HepG2 (cell line): Measurements from ENCODE around the gene SKIDA1.

Experiments used
- CAMTA2 ChIP-seq: sonication (generic); formaldehyde crosslinking; IDR thresholded peaks from 2 replicates; pipeline ENCODE4 v1.4.0; 2020; ENCODE audit warnings: mild to moderate bottlenecking, missing genetic modification reagents, borderline replicate concordance
- EP300 ChIP-seq, 3 experiments: sonication (generic) in 1 of 3; formaldehyde crosslinking in 1 of 3; IDR thresholded peaks; 2 replicates each; pipeline versions ENCODE4 v1.5.1 to v1.6.1; 2011 to 2020; ENCODE audit warnings: low read depth in 2 of 3, low read length in 2 of 3, borderline replicate concordance in 1 of 3, improper control_type of control experiment in 1 of 3, mild to moderate bottlenecking in 1 of 3, missing genetic modification reagents in 1 of 3, moderate library complexity in 1 of 3
- KLF13 ChIP-seq: sonication (generic); formaldehyde crosslinking; IDR thresholded peaks from 2 replicates; pipeline ENCODE4 v1.4.0; 2020; ENCODE audit warnings: mild to moderate bottlenecking, missing genetic modification reagents
- NR1H2 ChIP-seq: sonication (generic); formaldehyde crosslinking; IDR thresholded peaks from 2 replicates; pipeline ENCODE4 v1.8.1; 2022; ENCODE audit warnings: low read depth, missing genetic modification reagents, borderline replicate concordance
- TAF1 ChIP-seq: sonication (generic); formaldehyde crosslinking; IDR thresholded peaks from 2 replicates; pipeline ENCODE4 v1.4.0; 2020; ENCODE audit warnings: missing genetic modification reagents
- YY1 ChIP-seq: IDR thresholded peaks from 2 replicates; pipeline ENCODE4 v1.6.1; 2011; ENCODE audit warnings: low read length, low read depth, moderate library complexity, mild to moderate bottlenecking; ENCODE audit not compliant: insufficient read depth, insufficient replicate concordance
- ZFX ChIP-seq: sonication (generic); formaldehyde crosslinking; IDR thresholded peaks from 2 replicates; pipeline ENCODE4 v1.4.0; 2020; ENCODE audit warnings: mild to moderate bottlenecking, low read depth, missing genetic modification reagents, moderate library complexity
- TF ChIP-seq, protein P1 (sequence below): sonication (generic); formaldehyde crosslinking; IDR thresholded peaks from 2 replicates; pipeline ENCODE4 v1.4.0; 2020; ENCODE audit warnings: missing genetic modification reagents
- TF ChIP-seq, protein P2 (sequence below): sonication (generic); formaldehyde crosslinking; IDR thresholded peaks from 2 replicates; pipeline ENCODE4 v1.5.0; 2020; ENCODE audit warnings: mild to moderate bottlenecking, missing genetic modification reagents, moderate library complexity
- TF ChIP-seq, protein P3 (sequence below): IDR thresholded peaks from 2 replicates; pipeline ENCODE4 v1.6.1; 2012; ENCODE audit warnings: inconsistent platforms

DNA sequence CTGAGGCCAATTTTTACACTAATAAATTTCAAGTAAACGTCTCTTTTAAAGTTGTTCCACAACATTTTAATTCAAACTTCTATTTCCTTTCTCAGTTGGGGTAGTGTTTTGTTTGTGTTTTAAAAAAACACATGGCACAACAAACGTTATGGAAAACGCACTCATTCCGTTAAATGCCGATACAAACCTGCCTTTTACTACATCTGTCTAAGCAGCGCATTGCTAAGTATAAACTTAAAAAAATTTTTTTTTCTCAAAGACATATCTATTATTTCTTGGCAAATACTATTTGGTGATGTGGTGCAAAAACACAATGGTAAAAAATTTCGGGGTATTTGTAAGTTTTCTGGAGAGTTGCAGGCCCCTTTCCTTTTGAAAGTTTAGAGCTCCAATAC is 1.4 kb downstream of the SKIDA1 start:
- TF ChIP-seq ZFX: no peak
- no peak for TF ChIP-seq TAF1 (CRISPR knock-in tag)
- no peak for TF ChIP-seq YY1
- TF ChIP-seq, protein P1, sequence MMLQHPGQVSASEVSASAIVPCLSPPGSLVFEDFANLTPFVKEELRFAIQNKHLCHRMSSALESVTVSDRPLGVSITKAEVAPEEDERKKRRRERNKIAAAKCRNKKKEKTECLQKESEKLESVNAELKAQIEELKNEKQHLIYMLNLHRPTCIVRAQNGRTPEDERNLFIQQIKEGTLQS: no peak
- TF ChIP-seq, protein P2, sequence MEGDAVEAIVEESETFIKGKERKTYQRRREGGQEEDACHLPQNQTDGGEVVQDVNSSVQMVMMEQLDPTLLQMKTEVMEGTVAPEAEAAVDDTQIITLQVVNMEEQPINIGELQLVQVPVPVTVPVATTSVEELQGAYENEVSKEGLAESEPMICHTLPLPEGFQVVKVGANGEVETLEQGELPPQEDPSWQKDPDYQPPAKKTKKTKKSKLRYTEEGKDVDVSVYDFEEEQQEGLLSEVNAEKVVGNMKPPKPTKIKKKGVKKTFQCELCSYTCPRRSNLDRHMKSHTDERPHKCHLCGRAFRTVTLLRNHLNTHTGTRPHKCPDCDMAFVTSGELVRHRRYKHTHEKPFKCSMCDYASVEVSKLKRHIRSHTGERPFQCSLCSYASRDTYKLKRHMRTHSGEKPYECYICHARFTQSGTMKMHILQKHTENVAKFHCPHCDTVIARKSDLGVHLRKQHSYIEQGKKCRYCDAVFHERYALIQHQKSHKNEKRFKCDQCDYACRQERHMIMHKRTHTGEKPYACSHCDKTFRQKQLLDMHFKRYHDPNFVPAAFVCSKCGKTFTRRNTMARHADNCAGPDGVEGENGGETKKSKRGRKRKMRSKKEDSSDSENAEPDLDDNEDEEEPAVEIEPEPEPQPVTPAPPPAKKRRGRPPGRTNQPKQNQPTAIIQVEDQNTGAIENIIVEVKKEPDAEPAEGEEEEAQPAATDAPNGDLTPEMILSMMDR: no peak
- TF ChIP-seq NR1H2 (CRISPR knock-in tag): no peak
- TF ChIP-seq CAMTA2 (CRISPR knock-in tag): no peak
- TF ChIP-seq EP300 (IDR thresholded peaks at IDR 0.05; ENCODE audit: low read depth in 2 of 2, low read length in 2 of 2): no peak
- no peak for TF ChIP-seq EP300 (CRISPR knock-in tag; IDR thresholded peaks at IDR 0.05; ENCODE audit: borderline replicate concordance)
- TF ChIP-seq KLF13 (CRISPR knock-in tag): no peak
- TF ChIP-seq, protein P3, sequence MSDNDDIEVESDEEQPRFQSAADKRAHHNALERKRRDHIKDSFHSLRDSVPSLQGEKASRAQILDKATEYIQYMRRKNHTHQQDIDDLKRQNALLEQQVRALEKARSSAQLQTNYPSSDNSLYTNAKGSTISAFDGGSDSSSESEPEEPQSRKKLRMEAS: no peak
